ENCODE results near the gene FAM83E. TPM values are rescaled to one million over a fixed set of nuclear protein-coding genes. Genes with fewer than 3 reads are reported as not detected.

The FAM83E gene
- total RNA-seq: 1 to 10 TPM in 2 of 4 donors, not detected in 2; 1.8 TPM

DNA sequence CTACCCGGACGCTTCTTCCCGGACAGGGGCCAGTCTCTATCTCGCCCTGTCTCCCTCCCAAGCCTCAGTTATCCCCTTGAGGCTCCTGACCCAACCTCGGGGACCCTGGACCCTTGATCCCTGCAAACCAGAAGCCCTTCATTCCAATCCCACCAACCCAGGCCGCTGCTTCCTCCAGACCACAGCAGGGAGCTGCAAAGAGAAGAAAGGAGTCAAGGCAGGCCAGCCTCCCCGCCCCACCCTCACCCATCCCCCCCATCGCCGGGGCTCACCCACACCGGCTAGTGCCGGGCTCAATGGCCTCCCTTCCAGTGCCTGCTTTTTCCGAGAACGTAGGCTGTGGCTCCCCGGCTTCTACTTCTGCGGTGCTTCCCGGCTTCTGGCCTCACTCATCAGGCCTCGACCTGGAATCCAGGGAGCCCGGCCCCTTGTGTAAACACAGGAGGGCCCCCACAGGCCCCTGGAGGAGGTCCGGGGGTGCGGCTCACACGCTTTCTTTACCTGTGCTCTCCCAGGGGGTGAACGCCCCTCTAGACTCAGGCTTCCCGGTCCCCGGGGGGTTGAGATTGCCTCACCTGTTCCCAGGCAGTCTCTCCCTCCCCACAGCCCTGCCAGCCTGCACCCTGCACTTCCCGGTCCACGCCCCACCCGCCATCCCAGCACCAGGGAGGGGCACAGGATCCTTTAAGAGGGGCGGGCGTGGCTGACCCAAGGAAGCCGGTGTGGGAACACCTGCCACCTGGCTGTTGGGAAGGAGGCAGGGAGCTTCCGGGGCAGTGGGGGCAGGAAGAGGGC lies at the start of gene FAM83E:
FAM83E (minus strand) TSS at position 641 of the 795 bp plus-strand sequence. CDS start 1,704 bp downstream, outside the sequence.
- peaks cover 8 to 11% of the 10 kb centered on the region in 2 donors for H3K4me1 ChIP-seq
- no peaks in the 10 kb centered on the region for H3K9me3 ChIP-seq
- H3K27me3 ChIP-seq: no peaks in the 10 kb centered on the region
- intact Hi-C loops (cut with DNase I; ENCODE audit: low total_unique reads): loop anchor here (10.0 kb wide), 2 partner anchors 120 to 1130 kb away; partner anchors contain the start of gene KPTN
- peak in 1 of 2 donors; percentile 16 for TF ChIP-seq POLR2A (IDR thresholded peaks at IDR 0.05)
- TF ChIP-seq, protein P1, sequence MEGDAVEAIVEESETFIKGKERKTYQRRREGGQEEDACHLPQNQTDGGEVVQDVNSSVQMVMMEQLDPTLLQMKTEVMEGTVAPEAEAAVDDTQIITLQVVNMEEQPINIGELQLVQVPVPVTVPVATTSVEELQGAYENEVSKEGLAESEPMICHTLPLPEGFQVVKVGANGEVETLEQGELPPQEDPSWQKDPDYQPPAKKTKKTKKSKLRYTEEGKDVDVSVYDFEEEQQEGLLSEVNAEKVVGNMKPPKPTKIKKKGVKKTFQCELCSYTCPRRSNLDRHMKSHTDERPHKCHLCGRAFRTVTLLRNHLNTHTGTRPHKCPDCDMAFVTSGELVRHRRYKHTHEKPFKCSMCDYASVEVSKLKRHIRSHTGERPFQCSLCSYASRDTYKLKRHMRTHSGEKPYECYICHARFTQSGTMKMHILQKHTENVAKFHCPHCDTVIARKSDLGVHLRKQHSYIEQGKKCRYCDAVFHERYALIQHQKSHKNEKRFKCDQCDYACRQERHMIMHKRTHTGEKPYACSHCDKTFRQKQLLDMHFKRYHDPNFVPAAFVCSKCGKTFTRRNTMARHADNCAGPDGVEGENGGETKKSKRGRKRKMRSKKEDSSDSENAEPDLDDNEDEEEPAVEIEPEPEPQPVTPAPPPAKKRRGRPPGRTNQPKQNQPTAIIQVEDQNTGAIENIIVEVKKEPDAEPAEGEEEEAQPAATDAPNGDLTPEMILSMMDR (IDR thresholded peaks at IDR 0.05): no peak
- no peak within 1 kb of the TSS for H3K4me3 ChIP-seq
- no peak for DNase-seq
- no peak within 1 kb of the TSS for H3K27ac ChIP-seq
- H3K36me3 ChIP-seq: no peaks in the 10 kb centered on the region

DNA sequence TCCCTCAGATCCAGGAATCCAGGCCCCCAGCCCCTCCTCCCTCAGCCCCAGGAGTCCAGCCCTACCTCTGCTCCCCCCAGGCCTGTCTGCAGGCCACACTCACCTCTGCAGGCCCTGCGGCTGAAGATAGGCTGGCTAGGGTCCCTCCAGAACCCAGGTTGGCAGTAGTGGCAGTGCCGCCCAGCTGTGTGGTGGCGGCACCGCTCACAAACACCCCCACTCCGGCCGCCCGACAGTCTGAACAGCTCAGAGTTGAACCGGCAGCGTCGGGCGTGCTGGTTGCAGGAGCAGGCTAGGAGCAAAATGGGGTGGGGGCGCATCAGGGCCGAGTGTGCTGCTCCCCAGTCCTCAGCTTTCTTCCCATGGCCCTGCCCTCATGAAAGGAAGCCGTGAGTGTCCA lies 49.6 kb upstream of the FAM83E start:
- no peaks in the 10 kb centered on the region for H3K9me3 ChIP-seq
- H3K27me3 ChIP-seq: no peaks in the 10 kb centered on the region
- no peak overlapping the region for H3K27ac ChIP-seq
- no peak for TF ChIP-seq POLR2A (IDR thresholded peaks at IDR 0.05)
- TF ChIP-seq, protein P1 (IDR thresholded peaks at IDR 0.05): no peak
- no peak for DNase-seq
- no peaks in the 10 kb centered on the region for H3K36me3 ChIP-seq
- no peak overlapping the region for H3K4me3 ChIP-seq
- H3K4me1 ChIP-seq: no peaks in the 10 kb centered on the region
- intact Hi-C loops (cut with DNase I; ENCODE audit: low total_unique reads): no loop called here

DNA sequence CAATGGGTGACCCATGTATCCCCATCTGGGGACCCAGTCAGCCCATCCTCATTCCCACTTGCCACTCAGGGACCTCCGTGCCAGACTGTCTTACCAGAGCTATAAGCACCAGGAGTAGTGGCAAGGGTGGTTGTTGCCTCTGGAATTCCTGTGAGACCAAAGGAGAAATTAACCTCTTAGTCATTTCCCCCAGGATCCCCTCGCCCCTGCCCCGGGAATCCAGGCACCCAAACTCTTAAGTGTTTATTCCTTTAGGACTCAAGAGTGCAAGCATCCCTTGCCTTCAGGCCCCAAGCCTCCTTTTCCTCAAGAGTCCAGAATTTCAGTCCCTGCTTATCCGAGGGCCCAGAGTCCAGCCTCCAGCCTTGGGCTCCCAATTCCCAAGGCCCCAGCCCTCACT lies 48.8 kb upstream of the FAM83E start:
- DNase-seq: no peak
- Histone ChIP-seq H3K27ac (no peak overlapping the region), H3K4me3 (no peak overlapping the region), H3K36me3 (no peaks in the 10 kb centered on the region), H3K9me3 (no peaks in the 10 kb centered on the region), H3K27me3 (no peaks in the 10 kb centered on the region), H3K4me1 (no peaks in the 10 kb centered on the region)
- TF ChIP-seq POLR2A (IDR thresholded peaks at IDR 0.05): no peak
- TF ChIP-seq, protein P1 (IDR thresholded peaks at IDR 0.05): no peak
- intact Hi-C loops (cut with DNase I; ENCODE audit: low total_unique reads): no loop called here

DNA sequence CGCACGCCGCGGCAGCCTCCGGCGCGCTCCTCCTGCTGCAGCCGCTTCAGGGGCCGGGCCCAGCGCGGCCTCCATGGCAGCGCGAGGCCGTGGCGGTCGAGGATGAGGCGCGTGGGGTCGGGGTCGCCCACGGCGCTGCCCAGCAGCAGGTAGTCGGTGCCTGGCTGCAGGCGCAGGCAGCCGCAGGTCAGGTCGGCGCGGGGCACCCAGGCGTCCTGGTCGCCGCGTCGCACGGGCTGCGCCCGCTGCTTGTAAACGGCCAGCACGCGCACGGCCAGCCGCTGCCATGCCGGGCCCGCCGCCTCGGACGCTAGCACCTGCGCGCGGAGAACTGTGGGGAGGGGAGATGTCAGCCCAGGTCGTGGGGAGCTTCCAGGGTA lies 46.8 kb upstream of the FAM83E start:
- Histone ChIP-seq H3K4me3 (no peak overlapping the region), H3K9me3 (no peaks in the 10 kb centered on the region), H3K27ac (no peak overlapping the region), H3K27me3 (no peaks in the 10 kb centered on the region), H3K36me3 (no peaks in the 10 kb centered on the region), H3K4me1 (no peaks in the 10 kb centered on the region)
- intact Hi-C loops (cut with DNase I; ENCODE audit: low total_unique reads): no loop called here
- DNase-seq: no peak
- TF ChIP-seq, protein P1 (IDR thresholded peaks at IDR 0.05): no peak
- TF ChIP-seq POLR2A (IDR thresholded peaks at IDR 0.05): no peak

DNA sequence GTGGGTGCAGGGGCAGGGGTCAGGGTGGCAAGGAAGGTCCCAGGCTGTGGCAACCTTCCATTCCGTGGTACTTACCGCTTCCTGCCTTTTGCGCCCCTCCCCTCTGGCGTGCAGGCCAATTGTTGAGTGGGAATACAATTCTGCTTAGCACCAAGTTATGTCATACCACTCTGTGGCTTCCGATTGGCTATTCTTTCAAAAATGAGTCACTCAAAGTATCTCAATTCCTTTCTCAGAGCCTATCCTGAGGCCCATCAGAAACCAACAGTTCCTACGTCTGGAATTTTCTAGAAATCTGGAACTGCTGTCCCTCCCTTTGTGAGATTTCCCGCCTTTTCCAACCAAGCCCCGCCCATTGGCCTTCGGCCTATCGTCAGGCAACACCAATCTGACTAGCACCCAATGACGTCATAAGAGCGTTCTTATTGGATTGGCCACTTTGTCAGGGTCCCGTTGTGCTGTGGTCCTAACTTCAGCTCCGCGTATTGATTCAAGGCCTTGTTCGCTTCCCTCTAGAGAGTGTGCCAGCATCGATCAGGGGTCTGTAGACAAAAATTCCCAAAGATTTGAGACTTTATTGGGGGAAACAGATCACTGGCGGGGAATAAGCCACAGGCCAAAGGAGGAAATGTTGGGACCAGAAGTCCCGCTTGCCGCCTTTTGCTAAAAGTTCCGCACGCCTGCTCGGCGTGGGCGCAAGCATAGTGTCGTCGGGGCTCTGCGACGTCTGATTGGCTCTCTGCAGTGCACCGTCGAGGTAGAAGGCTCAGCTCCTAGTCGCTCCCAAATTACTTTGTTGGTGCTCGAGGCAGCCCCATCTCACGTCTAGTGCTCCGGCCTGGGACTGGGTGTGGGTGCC lies 46.2 kb upstream of the FAM83E start:
- Histone ChIP-seq H3K4me3 (no peak overlapping the region), H3K27ac (peak overlapping the region; percentile 22 to 44)

More for the DNA sequence above, 46.2 kb upstream of the FAM83E start:
- H3K9me3 ChIP-seq: no peaks in the 10 kb centered on the region
- intact Hi-C loops (cut with DNase I; ENCODE audit: low total_unique reads): no loop called here
- no peaks in the 10 kb centered on the region for H3K27me3 ChIP-seq
- DNase-seq: peak; percentile 87 to 88
- H3K36me3 ChIP-seq: no peaks in the 10 kb centered on the region
- H3K4me1 ChIP-seq: no peaks in the 10 kb centered on the region
- TF ChIP-seq POLR2A (IDR thresholded peaks at IDR 0.05): no peak
- TF ChIP-seq, protein P1 (IDR thresholded peaks at IDR 0.05): no peak
